Measurements from ENCODE around the gene DYNLT1.

- TF ChIP-seq CTBP1 (IDR thresholded peaks at IDR 0.05; ENCODE audit: borderline replicate concordance) (no peak), SUZ12 (IDR thresholded peaks at IDR 0.05) (no peak), FOXK2 (IDR thresholded peaks at IDR 0.05) (no peak), FOXA1 (IDR thresholded peaks at IDR 0.05) (no peak), ARNT (IDR thresholded peaks at IDR 0.05) (no peak), HDGF (IDR thresholded peaks at IDR 0.05; ENCODE audit: borderline replicate concordance) (no peak), SP1 (IDR thresholded peaks at IDR 0.05) (no peak)
These were observed 43.0 kb upstream of the DYNLT1 start for GRCh38 chr6:158687506-158687905.

All from HEK293T (cell line).